PFSK-1 (cell line): ENCODE results near the gene EFCAB5.

Source experiments
- FOXP2 ChIP-seq: optimal IDR thresholded peaks from 2 replicates; pipeline ENCODE3; 2011; ENCODE audit warnings: borderline replicate concordance, control low read depth, inconsistent platforms; ENCODE audit not compliant: insufficient read depth; ENCODE audit errors: extremely low read length, extremely low read depth
- POLR2AphosphoS5 ChIP-seq: IDR thresholded peaks from 2 replicates; pipeline ENCODE4 v1.6.1; 2012; ENCODE audit warnings: low read depth, mild to moderate bottlenecking, control low read depth, low read length, moderate library complexity
- SIN3A ChIP-seq: IDR thresholded peaks from 2 replicates; pipeline ENCODE4 v1.6.1; 2012; ENCODE audit warnings: mild to moderate bottlenecking, low read length, moderate library complexity, borderline replicate concordance; ENCODE audit not compliant: insufficient read depth
- TAF1 ChIP-seq: IDR thresholded peaks from 2 replicates; pipeline ENCODE4 v1.6.1; 2012; ENCODE audit warnings: low read length, control low read depth, borderline replicate concordance; ENCODE audit not compliant: insufficient read depth
- TF ChIP-seq, protein P1 (sequence below), 2 experiments: IDR thresholded peaks; 2 replicates each; pipeline versions ENCODE4 v1.6.1 to v1.8.0; 2011 to 2012; ENCODE audit warnings: low read depth in 2 of 2, low read length in 2 of 2, control low read depth in 1 of 2, inconsistent platforms in 1 of 2, mild to moderate bottlenecking in 1 of 2, moderate library complexity in 1 of 2; ENCODE audit not compliant: insufficient read depth in 1 of 2

The EFCAB5 gene

GRCh38 chr17:29980261-29980660 is 38.8 kb downstream of the EFCAB5 start:
- TF ChIP-seq POLR2AphosphoS5 = no peak
- TF ChIP-seq, protein P1, sequence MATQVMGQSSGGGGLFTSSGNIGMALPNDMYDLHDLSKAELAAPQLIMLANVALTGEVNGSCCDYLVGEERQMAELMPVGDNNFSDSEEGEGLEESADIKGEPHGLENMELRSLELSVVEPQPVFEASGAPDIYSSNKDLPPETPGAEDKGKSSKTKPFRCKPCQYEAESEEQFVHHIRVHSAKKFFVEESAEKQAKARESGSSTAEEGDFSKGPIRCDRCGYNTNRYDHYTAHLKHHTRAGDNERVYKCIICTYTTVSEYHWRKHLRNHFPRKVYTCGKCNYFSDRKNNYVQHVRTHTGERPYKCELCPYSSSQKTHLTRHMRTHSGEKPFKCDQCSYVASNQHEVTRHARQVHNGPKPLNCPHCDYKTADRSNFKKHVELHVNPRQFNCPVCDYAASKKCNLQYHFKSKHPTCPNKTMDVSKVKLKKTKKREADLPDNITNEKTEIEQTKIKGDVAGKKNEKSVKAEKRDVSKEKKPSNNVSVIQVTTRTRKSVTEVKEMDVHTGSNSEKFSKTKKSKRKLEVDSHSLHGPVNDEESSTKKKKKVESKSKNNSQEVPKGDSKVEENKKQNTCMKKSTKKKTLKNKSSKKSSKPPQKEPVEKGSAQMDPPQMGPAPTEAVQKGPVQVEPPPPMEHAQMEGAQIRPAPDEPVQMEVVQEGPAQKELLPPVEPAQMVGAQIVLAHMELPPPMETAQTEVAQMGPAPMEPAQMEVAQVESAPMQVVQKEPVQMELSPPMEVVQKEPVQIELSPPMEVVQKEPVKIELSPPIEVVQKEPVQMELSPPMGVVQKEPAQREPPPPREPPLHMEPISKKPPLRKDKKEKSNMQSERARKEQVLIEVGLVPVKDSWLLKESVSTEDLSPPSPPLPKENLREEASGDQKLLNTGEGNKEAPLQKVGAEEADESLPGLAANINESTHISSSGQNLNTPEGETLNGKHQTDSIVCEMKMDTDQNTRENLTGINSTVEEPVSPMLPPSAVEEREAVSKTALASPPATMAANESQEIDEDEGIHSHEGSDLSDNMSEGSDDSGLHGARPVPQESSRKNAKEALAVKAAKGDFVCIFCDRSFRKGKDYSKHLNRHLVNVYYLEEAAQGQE (IDR thresholded peaks at IDR 0.05; ENCODE audit: insufficient read depth in 1 of 2, low read depth in 2 of 2, low read length in 2 of 2) = no peak

DNA sequence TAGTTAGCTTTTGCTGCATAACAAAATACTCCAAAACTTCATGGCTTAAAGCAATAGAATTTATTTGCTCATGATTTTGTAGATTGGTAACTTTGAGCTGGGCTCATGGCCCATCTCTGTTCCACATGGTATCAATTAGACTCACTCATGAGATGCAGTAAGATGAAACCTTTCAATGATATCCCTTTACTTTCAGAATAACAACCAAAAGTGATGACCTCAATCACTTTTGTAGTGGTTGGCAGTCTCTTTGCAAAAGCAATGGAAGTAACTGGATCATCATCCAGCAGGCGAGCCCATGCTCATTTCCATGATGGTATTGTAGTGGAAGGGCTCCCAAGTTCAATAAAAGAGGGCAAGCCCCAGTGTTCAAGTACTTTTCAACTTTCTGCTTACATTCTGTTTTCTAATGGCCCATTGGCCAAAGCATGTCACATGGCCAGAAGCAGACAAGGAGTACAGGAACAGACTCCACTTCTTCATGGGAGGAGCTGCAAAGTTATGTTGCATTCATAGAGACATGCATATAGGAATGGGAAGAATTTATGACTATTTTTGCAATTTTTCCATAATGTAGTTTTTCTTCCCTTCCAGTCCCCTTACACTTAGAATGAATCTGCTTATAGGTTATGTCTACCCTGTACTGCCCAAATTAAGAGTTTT is 41.7 kb downstream of the EFCAB5 start:
- no peak for TF ChIP-seq TAF1
- TF ChIP-seq FOXP2 = no peak
- no peak for TF ChIP-seq POLR2AphosphoS5
- TF ChIP-seq, protein P1 (IDR thresholded peaks at IDR 0.05; ENCODE audit: insufficient read depth in 1 of 2, low read depth in 2 of 2, low read length in 2 of 2) = no peak
- TF ChIP-seq SIN3A = no peak

DNA sequence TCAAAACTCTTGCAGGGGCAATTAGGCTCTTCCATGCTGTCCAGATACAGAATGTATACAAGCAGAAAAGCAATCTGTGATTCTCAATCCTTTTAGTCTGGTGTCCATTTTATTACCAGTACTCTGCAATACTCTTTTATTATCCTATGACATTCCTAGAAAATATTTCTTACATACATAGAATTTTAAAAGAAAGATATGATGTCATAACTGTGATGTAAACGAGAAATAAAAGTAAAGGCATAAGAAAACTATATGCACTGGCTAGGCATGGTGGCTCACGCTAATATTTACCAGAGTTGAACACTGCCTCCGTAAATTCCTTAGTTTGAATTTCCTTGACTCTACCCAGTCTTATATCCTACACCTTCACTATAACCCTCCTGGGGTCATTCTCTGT is 55.0 kb downstream of the EFCAB5 start:
- TF ChIP-seq, protein P1 (IDR thresholded peaks at IDR 0.05; ENCODE audit: insufficient read depth in 1 of 2, low read depth in 2 of 2, low read length in 2 of 2) = no peak
- TF ChIP-seq POLR2AphosphoS5 (no peak), FOXP2 (no peak), TAF1 (no peak), SIN3A (no peak)

DNA sequence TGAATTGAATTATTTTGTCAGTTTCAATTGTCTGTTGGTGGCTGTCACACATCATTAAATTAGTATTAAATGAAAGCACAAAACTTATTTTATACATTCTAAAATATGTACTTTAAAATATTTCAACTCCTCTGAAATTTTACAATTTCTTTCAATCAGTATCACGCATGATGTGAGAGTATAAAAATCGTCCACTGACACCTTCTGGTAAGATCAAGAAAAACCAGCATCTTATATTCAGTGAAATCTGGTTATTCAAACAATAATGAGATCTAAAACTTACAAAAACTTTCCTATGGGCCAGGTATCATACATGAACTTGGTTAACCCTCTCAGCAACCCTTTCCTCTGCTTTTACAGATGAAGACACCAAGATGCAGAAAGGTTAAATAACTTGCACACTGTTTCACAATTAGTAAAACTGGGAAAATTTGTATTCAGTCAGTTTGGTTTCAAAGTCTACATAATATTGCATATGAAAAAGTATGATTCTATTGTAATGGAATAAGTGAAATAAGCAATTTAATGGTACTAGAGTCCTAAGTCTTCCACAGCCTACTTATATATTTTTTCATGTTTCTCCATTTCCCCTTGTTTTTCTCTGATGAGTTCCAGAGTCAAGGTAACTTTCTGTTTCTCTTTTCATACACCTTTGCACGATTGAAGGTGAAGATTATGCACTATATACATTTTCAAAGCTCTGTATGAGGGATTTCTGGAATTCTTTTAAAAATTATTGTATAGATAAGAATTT is 58.7 kb downstream of the EFCAB5 start:
- TF ChIP-seq POLR2AphosphoS5 (no peak), SIN3A (no peak), TAF1 (no peak), FOXP2 (no peak)
- TF ChIP-seq, protein P1 (IDR thresholded peaks at IDR 0.05; ENCODE audit: insufficient read depth in 1 of 2, low read depth in 2 of 2, low read length in 2 of 2) = no peak

DNA sequence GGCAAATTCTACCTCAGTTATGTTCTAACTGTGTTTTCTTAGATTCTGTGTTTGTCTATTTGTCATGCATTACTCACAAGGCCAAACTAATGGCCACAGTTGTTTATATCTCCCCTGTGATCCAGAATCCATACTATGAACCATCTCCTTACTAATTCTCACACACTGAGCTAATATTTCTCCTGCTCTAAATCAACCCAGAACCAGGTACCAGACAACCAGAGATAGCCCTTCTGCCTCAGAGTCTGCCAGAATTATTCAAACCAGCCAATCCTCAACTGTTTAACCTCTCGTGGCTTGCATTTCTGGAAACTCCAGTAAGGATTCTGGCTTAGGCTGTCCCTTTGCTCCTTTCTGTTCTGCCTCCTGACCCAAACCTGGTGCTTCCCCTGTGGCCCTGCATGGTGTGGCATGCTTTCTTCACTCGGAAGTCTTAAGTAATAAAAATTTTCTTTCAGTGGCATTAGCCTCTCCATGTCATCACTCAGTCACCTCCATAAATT is 59.4 kb downstream of the EFCAB5 start:
- TF ChIP-seq, protein P1 (IDR thresholded peaks at IDR 0.05; ENCODE audit: insufficient read depth in 1 of 2, low read depth in 2 of 2, low read length in 2 of 2) = no peak
- TF ChIP-seq POLR2AphosphoS5 = no peak
- no peak for TF ChIP-seq TAF1
- TF ChIP-seq SIN3A = no peak
- no peak for TF ChIP-seq FOXP2
